Measurements from ENCODE around the gene SMAD4.

DNA sequence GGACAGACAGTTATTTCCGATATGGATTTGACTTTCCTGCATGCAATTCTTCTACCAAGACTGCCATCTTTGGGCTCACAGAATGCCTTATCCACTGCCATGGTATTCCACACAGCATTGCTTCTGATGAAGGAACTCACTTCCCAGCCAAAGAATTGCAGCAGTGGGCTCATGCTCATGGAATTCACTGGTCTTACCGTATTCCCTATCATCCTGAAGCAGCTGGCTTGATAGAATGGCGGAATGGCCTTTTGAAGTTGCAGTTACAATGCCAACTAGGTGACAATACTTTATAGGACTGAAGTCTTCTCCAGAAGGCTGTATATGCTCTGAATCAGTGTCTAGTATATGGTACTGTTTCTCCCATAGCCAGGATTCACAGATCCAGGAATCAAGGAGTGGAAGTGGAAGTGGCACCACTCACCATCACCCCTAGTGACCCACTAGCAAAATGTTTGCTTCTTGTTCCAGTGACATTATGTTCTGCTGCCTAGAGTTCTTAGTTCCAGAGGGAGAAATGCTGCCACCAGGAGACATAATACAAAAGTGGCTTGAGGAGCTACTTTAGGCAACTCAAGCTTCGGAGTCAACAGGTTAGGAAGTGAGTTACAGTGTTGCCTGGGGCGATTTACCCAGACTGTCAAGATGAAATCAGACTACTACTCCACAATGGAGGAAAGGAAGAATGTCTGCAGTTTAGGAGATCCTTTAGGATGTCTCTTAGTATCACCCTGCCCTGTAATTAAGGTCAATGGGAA lies 23.8 kb upstream of the SMAD4 start:
- TF ChIP-seq, protein P1, sequence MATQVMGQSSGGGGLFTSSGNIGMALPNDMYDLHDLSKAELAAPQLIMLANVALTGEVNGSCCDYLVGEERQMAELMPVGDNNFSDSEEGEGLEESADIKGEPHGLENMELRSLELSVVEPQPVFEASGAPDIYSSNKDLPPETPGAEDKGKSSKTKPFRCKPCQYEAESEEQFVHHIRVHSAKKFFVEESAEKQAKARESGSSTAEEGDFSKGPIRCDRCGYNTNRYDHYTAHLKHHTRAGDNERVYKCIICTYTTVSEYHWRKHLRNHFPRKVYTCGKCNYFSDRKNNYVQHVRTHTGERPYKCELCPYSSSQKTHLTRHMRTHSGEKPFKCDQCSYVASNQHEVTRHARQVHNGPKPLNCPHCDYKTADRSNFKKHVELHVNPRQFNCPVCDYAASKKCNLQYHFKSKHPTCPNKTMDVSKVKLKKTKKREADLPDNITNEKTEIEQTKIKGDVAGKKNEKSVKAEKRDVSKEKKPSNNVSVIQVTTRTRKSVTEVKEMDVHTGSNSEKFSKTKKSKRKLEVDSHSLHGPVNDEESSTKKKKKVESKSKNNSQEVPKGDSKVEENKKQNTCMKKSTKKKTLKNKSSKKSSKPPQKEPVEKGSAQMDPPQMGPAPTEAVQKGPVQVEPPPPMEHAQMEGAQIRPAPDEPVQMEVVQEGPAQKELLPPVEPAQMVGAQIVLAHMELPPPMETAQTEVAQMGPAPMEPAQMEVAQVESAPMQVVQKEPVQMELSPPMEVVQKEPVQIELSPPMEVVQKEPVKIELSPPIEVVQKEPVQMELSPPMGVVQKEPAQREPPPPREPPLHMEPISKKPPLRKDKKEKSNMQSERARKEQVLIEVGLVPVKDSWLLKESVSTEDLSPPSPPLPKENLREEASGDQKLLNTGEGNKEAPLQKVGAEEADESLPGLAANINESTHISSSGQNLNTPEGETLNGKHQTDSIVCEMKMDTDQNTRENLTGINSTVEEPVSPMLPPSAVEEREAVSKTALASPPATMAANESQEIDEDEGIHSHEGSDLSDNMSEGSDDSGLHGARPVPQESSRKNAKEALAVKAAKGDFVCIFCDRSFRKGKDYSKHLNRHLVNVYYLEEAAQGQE (IDR thresholded peaks at IDR 0.05; ENCODE audit: low read depth): no peak
- TF ChIP-seq, protein P2, sequence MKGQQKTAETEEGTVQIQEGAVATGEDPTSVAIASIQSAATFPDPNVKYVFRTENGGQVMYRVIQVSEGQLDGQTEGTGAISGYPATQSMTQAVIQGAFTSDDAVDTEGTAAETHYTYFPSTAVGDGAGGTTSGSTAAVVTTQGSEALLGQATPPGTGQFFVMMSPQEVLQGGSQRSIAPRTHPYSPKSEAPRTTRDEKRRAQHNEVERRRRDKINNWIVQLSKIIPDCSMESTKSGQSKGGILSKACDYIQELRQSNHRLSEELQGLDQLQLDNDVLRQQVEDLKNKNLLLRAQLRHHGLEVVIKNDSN (IDR thresholded peaks at IDR 0.05): no peak
- TF ChIP-seq TEAD4 (IDR thresholded peaks at IDR 0.05) (no peak), TAF1 (IDR thresholded peaks at IDR 0.05; ENCODE audit: low read depth) (no peak), CEBPB (IDR thresholded peaks at IDR 0.05) (no peak), MAX (IDR thresholded peaks at IDR 0.05) (no peak)

Data from Ishikawa (cell line).